Measurements from ENCODE around the gene BCL7A.

Gene BCL7A

DNA sequence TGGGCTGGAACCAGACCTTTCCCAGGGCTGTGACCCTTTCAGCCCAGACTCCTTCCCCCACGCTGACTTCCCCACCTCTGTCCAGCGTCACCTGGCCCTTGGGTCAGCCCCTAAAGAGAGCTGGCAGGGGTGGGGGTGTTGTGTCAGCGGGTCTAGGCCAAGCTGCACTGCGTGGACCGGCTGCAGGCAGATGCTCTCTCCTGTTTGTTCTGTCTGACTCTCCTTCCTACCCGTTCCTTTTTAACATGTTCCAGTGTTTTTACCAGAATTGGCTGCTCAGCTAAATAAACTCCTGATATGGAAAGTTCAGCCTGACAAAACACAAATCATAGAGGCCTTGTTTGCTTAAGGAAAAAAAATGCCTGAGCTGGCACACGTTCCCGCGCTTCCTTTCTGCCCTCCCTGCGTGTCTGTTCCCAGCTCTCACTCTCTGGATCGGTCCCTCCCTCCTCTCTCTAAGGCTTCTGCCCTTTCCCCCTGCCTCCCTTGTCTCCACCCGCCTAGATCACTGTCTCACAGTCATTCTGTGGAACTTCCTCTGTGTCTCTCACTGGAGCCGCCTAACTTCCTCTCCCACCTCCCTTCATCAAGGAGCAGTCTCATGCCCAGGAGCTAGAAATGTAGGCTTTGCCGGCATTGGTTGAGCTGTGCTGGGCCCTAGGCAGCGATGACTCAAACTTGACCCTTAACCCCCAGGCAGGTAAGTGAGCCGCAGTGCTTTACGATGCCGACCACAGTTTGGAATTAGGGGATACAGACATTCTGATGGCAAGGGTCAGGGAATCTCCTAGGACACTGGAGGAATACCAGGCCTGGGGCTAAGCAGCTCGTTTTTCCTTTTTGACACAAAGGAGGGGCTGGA lies 41.4 kb downstream of the BCL7A start:
- TF ChIP-seq ZNF274 (IDR thresholded peaks at IDR 0.05; ENCODE audit: low read depth, low read length) = no peak
- no peak overlapping the region for H3K4me3 ChIP-seq (ENCODE audit: low read length)

DNA sequence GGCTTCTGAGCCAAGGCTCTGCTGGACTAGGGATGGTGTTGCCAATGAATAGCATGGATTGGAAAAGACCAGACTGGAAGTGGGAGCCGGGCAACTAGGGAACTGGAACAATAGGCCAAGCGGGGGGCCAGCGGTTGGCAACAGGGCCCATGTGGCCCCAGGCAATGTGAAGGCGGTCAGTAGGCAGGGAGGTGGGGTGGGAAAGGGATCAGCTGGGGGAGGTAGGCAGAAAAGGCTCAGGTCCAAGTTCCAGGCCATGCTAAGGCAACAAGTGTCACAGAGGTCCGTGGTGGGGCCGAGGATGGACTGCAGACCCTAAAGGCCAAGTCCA lies 42.0 kb downstream of the BCL7A start:
- TF ChIP-seq ZNF274 (IDR thresholded peaks at IDR 0.05; ENCODE audit: low read depth, low read length) = no peak
- no peak overlapping the region for H3K4me3 ChIP-seq (ENCODE audit: low read length)

- no peak for TF ChIP-seq ZNF274 (IDR thresholded peaks at IDR 0.05; ENCODE audit: low read depth, low read length)
- peak overlapping the region; percentile 50; the same call in 1 of the 2 replicates for H3K4me3 ChIP-seq (ENCODE audit: low read length)
Observed at GRCh38 chr12:122064025-122064777, 42.5 kb downstream of the BCL7A start.

GRCh38 chr12:122064780-122065588 lies 43.3 kb downstream of the BCL7A start:
- no peak for TF ChIP-seq ZNF274 (IDR thresholded peaks at IDR 0.05; ENCODE audit: low read depth, low read length)
- H3K4me3 ChIP-seq (ENCODE audit: low read length) = peak overlapping the region; percentile 50; the same call in 1 of the 2 replicates

GRCh38 chr12:122067548-122067947 lies 45.9 kb downstream of the BCL7A start:
- H3K4me3 ChIP-seq (ENCODE audit: low read length) = no peak overlapping the region; the same call in 1 of the 2 replicates
- TF ChIP-seq ZNF274 (IDR thresholded peaks at IDR 0.05; ENCODE audit: low read depth, low read length) = no peak

- no peak overlapping the region; the same call in 1 of the 2 replicates for H3K4me3 ChIP-seq (ENCODE audit: low read length)
- no peak for TF ChIP-seq ZNF274 (IDR thresholded peaks at IDR 0.05; ENCODE audit: low read depth, low read length)
Observed at GRCh38 chr12:122067966-122068365, 46.3 kb downstream of the BCL7A start.

DNA sequence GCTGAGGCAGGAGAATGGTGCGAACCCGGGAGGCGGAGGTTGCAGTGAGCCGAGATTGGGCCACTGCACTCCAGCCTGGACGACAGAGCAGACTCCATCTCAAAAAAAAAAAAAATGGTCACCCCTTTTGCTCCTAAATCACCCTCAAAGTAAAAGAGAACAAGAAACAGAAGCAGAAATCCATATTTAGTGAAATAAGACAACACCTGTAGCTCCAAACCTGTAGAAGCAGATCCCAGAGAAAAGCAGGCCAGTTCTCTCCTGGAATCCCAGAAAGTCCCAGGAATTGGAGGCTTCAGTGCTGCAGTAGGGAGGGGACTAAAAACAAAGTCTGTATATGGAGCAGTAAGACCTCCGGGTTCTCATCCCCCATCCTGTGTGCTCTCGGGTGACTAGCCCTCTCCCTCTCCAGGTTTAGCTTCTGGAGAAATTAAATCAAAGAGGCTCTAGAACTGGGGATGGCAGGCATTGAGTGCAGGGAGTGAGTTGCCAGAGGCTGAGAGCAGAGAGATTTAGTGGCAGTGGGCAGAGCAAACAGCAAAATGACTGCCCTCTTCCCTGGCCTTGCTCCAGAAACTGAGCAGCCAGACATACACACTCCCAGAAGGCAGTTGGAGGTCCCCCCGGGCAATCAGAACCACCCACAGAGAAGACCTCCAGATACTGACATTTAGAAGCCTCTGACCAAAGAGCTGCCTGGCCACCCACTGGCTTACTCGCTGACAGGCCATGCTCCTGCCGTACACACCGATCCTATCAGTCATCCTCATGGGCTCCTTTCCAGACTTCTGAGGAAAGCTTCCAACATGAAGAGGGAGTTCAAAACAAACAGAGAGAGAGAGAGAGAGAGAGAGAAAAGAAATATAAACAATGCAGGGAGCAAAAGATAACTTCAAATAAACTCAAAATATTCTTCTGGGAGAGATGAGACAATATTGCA lies 50.6 kb downstream of the BCL7A start:
- no peak for TF ChIP-seq ZNF274 (IDR thresholded peaks at IDR 0.05; ENCODE audit: low read depth, low read length)
- H3K4me3 ChIP-seq (ENCODE audit: low read length) = no peak overlapping the region

- TF ChIP-seq ZNF274 (IDR thresholded peaks at IDR 0.05; ENCODE audit: low read depth, low read length) = no peak
Observed at GRCh38 chr12:122073815-122074214, 52.1 kb downstream of the BCL7A start.

DNA sequence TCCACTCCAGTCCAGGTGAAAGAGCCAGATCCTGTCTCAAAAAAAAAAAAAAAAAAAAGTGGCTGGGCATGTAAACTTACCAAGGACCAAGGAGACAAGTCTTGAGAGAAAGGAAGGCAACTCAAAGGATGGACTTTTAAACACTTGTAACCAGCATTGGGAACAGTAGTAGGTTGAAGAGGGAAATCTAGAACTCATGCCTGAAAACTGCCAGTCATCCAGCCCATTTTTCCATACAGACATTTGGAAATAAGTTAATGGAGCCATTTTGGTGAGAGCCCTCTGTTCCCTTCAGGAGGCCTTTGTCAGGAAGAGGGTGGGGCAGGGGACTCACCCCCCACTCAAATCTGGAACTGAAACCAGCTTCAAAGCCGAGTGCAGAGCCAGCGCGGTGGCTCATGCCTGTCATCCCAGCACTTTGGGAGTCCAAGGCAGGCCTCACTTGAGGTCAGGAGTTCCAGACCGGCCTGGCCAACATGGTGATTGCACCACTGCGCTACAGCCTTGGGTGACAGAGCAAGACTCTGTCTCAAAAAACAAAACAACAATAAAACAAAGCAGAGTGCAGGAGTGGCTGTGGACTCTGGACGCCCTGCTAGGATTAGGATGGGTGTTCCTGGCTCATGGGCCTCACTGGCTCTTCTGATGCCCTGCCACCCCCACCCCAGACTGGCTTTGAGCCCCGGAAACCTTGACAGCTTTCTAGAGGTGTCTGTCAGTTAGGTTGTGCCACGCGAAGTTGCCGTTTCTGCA lies 55.2 kb downstream of the BCL7A start:
- H3K4me3 ChIP-seq (ENCODE audit: low read length) = no peak overlapping the region
- TF ChIP-seq ZNF274 (IDR thresholded peaks at IDR 0.05; ENCODE audit: low read depth, low read length) = no peak

More at GRCh38 chr12:122073815-122074214, 52.1 kb downstream of the BCL7A start:
- H3K4me3 ChIP-seq (ENCODE audit: low read length) = no peak overlapping the region

DNA sequence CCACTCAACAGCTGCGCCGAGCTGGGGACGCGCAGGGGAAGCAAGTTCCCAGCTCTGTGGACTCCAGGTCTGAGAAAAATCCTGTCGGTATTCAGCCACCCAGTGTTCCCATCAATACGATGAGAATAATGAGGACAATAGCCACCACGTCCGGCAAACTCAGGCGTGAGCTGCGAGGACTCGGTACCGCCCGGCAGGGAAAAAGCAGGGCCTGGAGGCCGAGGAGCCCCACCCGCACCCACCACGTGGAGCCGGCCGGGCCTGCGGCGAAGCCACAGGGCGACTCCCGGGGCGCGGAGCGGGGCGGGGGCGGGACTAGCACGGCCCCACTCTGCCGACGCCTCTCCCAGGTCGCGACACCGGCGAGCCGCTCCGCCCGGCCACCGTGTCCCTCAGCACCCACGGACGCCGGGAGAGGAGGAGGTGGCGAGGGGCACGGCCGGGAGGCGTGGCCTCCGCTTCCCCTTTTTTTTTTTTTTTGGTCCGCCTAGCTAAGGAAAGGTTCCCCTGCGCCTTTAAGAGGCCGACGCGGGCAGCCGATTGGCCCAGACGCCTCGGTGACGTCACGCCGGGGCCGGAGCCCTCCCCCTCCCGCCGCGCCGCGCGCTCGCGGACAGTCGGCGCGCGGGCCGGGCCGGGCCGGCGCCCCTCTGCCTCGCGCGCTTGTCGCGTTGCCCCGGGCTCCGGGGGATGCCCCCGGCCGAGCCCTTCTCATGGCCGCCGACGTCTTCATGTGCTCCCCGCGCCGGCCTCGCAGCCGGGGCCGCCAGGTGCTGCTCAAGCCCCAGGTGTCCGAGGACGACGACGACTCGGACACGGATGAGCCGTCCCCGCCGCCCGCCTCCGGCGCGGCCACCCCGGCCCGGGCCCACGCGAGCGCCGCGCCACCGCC lies 56.7 kb downstream of the BCL7A start, which contains the start of gene MLXIP:
Gene MLXIP, plus strand, starts transcription at position 616 of the 892 bp plus-strand sequence. Its CDS starts 98 bp downstream, at position 714.
- no peak for TF ChIP-seq ZNF274 (IDR thresholded peaks at IDR 0.05; ENCODE audit: low read depth, low read length)
- peak within 1 kb of the TSS; percentile 64 for H3K4me3 ChIP-seq (ENCODE audit: low read length)

DNA sequence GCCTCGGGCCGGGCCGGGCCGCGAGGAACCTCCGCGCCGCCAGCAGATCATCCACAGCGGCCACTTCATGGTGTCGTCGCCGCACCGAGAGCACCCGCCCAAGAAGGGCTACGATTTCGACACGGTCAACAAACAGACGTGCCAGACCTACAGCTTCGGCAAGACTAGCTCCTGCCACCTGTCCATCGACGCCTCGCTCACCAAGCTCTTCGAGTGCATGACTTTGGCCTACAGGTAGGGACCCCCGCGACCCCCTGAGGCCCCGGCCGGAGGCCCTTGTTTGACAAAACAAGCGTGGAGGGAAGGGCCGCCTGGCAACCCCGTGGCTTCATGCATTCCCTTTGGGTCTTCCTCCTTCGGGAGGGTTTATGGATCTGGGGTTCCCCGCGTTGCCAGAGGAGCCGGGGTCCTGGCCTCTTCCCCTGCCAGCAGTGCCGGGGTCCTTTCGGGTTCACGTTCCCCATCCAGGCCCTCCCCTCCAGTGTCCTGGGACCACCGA lies 57.4 kb downstream of the BCL7A start:
- TF ChIP-seq ZNF274 (IDR thresholded peaks at IDR 0.05; ENCODE audit: low read depth, low read length) = no peak
- peak overlapping the region; percentile 64 for H3K4me3 ChIP-seq (ENCODE audit: low read length)

Measured in GM08714 (cell line).